GM21528 (cell line): ENCODE results near the gene ZNF774.
"Not testable (repeated sequence)": the region's sequence is repeated elsewhere in the genome, so short reads cannot be mapped to it uniquely, and the experiment has no call there.

Experiments used
- ATAC-seq: cut with Tn5 transposase; IDR thresholded peaks from one replicate; pipeline ENCODE4 v1.9.1; 2021; ENCODE audit warnings: mild to moderate bottlenecking, moderate library complexity; ENCODE audit not compliant: unreplicated experiment, low FRiP score

Gene ZNF774

GRCh38 chr15:90352107-90352893, at the start of gene ZNF774:
ZNF774 (plus strand) TSS chr15:90352284; CDS start chr15:90354661, 2,377 bp downstream.
- ATAC-seq, result peak; percentile 99

- ATAC-seq, result not testable (repeated sequence)
Observed at GRCh38 chr15:90305355-90305754, 46.7 kb upstream of the ZNF774 start.

GRCh38 chr15:90305932-90306331, 46.2 kb upstream of the ZNF774 start:
- no peak for ATAC-seq

- peak; percentile 65 for ATAC-seq
Observed at GRCh38 chr15:90306560-90306959, 45.5 kb upstream of the ZNF774 start.

- no peak for ATAC-seq
Observed at GRCh38 chr15:90307661-90308060, 44.4 kb upstream of the ZNF774 start.

GRCh38 chr15:90309020-90309419, 43.1 kb upstream of the ZNF774 start:
- no peak for ATAC-seq

- no peak for ATAC-seq
Observed at GRCh38 chr15:90315278-90315982, 36.7 kb upstream of the ZNF774 start.

- no peak for ATAC-seq
Observed at GRCh38 chr15:90316139-90316538, 35.9 kb upstream of the ZNF774 start.

- no peak for ATAC-seq
Observed at GRCh38 chr15:90318591-90318990, 33.5 kb upstream of the ZNF774 start.

GRCh38 chr15:90320062-90320884, 31.8 kb upstream of the ZNF774 start:
- ATAC-seq, result no peak

- no peak for ATAC-seq
Observed at GRCh38 chr15:90320885-90321278, 31.2 kb upstream of the ZNF774 start.

GRCh38 chr15:90322538-90322937, 29.5 kb upstream of the ZNF774 start:
- ATAC-seq, result no peak

- no peak for ATAC-seq
Observed at GRCh38 chr15:90325726-90326125, 26.4 kb upstream of the ZNF774 start.

- no peak for ATAC-seq
Observed at GRCh38 chr15:90326441-90326840, 25.6 kb upstream of the ZNF774 start.

- ATAC-seq, result no peak
Observed at GRCh38 chr15:90327311-90327710, 24.8 kb upstream of the ZNF774 start.

- no peak for ATAC-seq
Observed at GRCh38 chr15:90334304-90334731, 17.8 kb upstream of the ZNF774 start.

GRCh38 chr15:90336705-90337141, 15.4 kb upstream of the ZNF774 start:
- ATAC-seq, result no peak

- ATAC-seq, result no peak
Observed at GRCh38 chr15:90337256-90337655, 14.8 kb upstream of the ZNF774 start.

GRCh38 chr15:90338532-90338931, 13.6 kb upstream of the ZNF774 start:
- ATAC-seq, result no peak

- ATAC-seq, result no peak
Observed at GRCh38 chr15:90340345-90340744, 11.7 kb upstream of the ZNF774 start.

GRCh38 chr15:90343302-90343790, 8.7 kb upstream of the ZNF774 start:
- no peak for ATAC-seq
